BLaER1 treated with 17β-estradiol and CSF1 and Interleukin-3, amounts not matched to agents 10 nM and 100 nM (cell line): ENCODE measurements around the gene ACOX1.

Experiments
- H3K27ac ChIP-seq, 11 experiments: shearing (Covaris generic); formaldehyde crosslinking; 2 replicates each; pipeline ENCODE4 v1.8.1; 2022
- H3K27me3 ChIP-seq, 11 experiments: shearing (Covaris generic); formaldehyde crosslinking; 2 replicates each; pipeline ENCODE4 v1.8.1; 2022
- H3K36me3 ChIP-seq, 11 experiments: shearing (Covaris generic); formaldehyde crosslinking; 2 replicates each; pipeline ENCODE4 v1.8.1; 2022
- H3K4me1 ChIP-seq, 10 experiments: shearing (Covaris generic); formaldehyde crosslinking; 2 replicates each; pipeline ENCODE4 v1.8.1; 2022
- H3K4me2 ChIP-seq, 11 experiments: shearing (Covaris generic); formaldehyde crosslinking; 2 replicates each; pipeline ENCODE4 v1.8.1; 2022
- H3K4me3 ChIP-seq, 10 experiments: shearing (Covaris generic); formaldehyde crosslinking; 2 replicates each; pipeline ENCODE4 v1.8.1; 2022
- H3K9ac ChIP-seq, 11 experiments: shearing (Covaris generic); formaldehyde crosslinking; 2 replicates each; pipeline ENCODE4 v1.8.1; 2022
- H3K9me3 ChIP-seq, 11 experiments: shearing (Covaris generic); formaldehyde crosslinking; replicated peaks in 1 of 11; 2 replicates each; pipeline ENCODE4 v1.8.1; 2022
- H4K20me1 ChIP-seq, 11 experiments: shearing (Covaris generic); formaldehyde crosslinking; 2 replicates each; pipeline ENCODE4 v1.8.1; 2022
- Cebpa-rat ChIP-seq, 11 experiments: shearing (Covaris generic); IDR thresholded peaks; 2 replicates each; pipeline ENCODE4 v1.8.1; 2022

The ACOX1 gene

DNA sequence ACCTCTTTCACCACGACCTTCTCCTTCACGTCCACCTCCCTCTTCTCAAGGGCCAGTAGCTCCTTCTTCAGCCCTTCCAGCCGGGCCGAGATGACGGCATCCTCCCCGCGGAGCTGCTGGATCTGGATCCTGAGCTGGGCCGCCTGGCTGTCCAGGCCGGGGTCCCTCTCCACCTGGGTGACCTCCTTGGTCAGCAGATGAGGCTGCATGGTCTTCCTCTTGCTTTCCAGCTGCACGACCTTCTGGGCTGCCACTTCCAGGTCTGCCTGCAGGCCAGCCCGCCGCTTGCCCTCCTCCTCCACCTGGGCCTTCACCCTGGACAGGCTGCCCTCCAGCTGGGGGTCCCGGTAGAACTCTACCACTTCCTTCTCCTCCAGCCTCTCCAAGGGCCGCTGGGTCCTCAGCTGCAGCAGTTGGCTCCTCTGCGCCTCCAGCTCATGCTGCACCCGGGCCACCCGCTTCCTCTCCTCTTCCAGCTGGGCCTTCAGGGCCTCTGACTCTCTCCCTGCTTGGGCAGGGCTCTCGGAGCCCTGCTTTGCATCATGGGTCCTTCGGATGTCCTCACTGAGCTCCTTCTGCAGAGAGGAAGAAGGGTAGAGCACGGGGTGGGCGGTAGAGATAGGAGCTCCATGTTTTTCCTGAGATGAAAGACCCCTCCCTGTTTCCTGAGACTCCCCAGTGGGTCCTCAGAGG lies 31.1 kb upstream of the ACOX1 start:
- Histone ChIP-seq H4K20me1 (no peaks in the 10 kb centered on the region), H3K4me1 (peaks cover 0 to 65% (median 35%) of the 10 kb centered on the region in 10 experiments; a peak in 17 of 20 replicates), H3K9ac (peak overlapping the region in 2 of 11 experiments; percentile 26 to 31; a peak in 3 of 22 replicates), H3K9me3 (no peaks in the 10 kb centered on the region), H3K4me3 (no peak overlapping the region), H3K27ac (peak overlapping the region in 5 of 11 experiments; percentile 2 to 28 (median 22); a peak in 8 of 22 replicates), H3K36me3 (no peaks in the 10 kb centered on the region), H3K27me3 (no peaks in the 10 kb centered on the region), H3K4me2 (peak overlapping the region; percentile 7 to 72 (median 48); a peak in 20 of 22 replicates)
- no peak for TF ChIP-seq Cebpa-rat (IDR thresholded peaks at IDR 0.05)

DNA sequence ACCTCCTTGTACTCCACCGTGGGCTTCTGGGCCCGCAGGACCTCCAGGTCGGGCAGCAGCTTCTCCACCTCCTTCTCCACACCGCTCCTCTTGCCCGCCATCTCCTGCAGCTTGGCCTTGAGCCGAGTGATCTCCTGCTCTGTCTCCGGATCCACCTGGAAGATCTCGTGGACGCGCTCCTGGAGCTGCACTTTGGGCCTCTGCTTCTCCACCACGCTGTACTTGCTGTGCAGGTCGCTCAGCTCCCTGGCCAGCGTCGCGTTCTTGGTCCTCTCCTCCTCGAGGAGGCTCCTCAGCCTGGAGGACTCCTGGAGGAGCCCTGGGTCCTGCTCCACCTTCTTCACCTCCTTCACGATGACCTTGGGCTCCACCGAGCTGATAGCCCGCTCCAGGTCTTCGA lies 30.5 kb upstream of the ACOX1 start:
- H3K9ac ChIP-seq = peak overlapping the region in 1 of 11 experiments; percentile 31; a peak in 2 of 22 replicates
- no peaks in the 10 kb centered on the region for H3K27me3 ChIP-seq
- H4K20me1 ChIP-seq = no peaks in the 10 kb centered on the region
- H3K27ac ChIP-seq = peak overlapping the region in 3 of 11 experiments; percentile 2 to 28 (median 7); a peak in 3 of 22 replicates
- peaks cover 0 to 67% (median 41%) of the 10 kb centered on the region in 10 experiments; a peak in 17 of 20 replicates for H3K4me1 ChIP-seq
- no peak for TF ChIP-seq Cebpa-rat (IDR thresholded peaks at IDR 0.05)
- H3K4me3 ChIP-seq = no peak overlapping the region
- H3K36me3 ChIP-seq = peaks cover 0 to 6% (median 3%) of the 10 kb centered on the region in 11 experiments; a peak in 7 of 22 replicates
- no peaks in the 10 kb centered on the region for H3K9me3 ChIP-seq
- H3K4me2 ChIP-seq = peak overlapping the region in 9 of 11 experiments; percentile 36 to 72 (median 58); a peak in 11 of 22 replicates

DNA sequence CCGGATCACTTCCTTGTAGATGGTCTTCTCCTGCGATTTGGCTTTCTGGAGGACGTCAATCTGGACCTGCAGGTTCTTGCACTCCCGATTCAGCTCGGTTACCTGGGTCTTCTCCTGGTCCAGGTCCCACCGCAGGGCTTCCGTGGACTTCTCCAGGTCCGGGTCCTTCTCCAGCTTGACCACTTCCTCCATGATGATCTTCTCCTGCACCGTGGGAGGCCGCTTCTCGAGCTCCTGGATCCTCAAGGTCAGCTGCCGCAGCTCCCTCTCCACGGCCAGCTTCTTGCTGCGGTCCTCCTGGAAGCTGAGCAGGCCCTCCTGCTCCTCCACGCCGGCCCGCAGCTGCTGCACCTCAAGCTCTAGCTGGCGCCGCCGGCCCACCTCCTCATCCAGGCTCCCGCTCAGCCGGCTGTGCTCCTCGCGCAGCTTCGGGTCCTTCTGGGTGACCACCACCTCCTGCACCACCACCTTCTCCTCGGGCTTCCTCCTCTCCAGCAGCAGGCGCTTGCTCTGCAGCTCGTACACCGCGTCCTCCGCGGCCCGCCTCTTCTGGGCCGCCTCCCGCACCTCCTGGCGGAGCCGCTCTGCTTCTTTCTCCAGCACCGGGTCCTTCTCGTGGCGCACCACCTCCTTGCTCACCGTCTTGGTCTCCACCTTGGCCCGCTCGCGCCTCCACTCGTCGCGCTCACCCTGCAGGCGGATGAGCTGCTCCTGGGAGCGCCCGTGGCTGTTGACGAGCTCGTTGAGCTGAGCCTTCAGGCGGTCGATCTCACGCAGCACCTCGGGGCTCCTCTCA lies 29.9 kb upstream of the ACOX1 start:
- Histone ChIP-seq H3K9ac (0 out of 22 replicates have a peak overlapping the region, but pooled peaks of 1 of the 11 experiments have one; percentile 5), H3K4me3 (no peak overlapping the region), H3K27ac (no peak overlapping the region), H4K20me1 (no peaks in the 10 kb centered on the region), H3K4me1 (peaks cover 0 to 67% (median 40%) of the 10 kb centered on the region in 10 experiments; a peak in 17 of 20 replicates), H3K9me3 (no peaks in the 10 kb centered on the region), H3K36me3 (peaks cover 0 to 12% (median 7%) of the 10 kb centered on the region in 11 experiments; a peak in 8 of 22 replicates), H3K4me2 (peak overlapping the region in 1 of 11 experiments; percentile 61; a peak in 2 of 22 replicates), H3K27me3 (no peaks in the 10 kb centered on the region)
- no peak for TF ChIP-seq Cebpa-rat (IDR thresholded peaks at IDR 0.05)

DNA sequence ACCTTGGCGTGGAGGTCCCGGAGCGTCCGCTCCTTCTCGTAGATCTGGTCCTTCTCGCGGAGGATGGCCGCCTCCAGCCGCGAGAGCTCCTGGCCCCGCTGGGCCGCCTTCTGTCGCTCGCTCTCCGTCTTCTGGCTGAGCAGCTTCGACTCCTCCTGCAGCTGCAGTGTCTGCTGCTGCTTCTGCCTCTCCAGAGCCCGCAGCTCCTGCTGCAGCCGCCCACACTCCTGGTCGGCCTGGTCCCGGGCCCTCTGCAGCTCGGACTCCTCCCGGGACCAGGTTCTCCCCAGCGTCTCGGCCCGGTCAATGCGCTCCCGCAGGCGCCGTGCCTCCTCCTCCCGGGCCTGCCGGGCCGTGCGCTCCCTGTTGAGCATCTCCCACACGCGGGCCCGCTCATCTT lies 29.2 kb upstream of the ACOX1 start:
- H3K36me3 ChIP-seq = peaks cover 0 to 18% (median 10%) of the 10 kb centered on the region in 11 experiments; a peak in 10 of 22 replicates
- H4K20me1 ChIP-seq = no peaks in the 10 kb centered on the region

DNA sequence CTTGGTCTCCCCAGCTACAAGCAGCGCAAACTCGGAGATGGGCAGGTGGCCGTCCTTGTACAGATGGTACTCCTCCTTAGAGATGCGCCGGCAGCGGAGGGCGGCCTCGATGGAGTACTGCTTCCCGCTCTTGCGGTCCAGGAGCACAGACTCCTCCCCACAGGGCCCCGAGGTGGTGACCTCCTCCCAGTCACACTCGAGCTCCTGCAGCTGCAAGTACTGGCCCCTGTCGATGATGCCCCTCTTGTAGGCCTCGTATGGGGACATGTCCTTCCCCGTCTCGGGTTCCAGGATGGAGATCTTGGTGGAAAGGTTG lies 28.8 kb upstream of the ACOX1 start:
- no peak for TF ChIP-seq Cebpa-rat (IDR thresholded peaks at IDR 0.05)
- Histone ChIP-seq H3K9me3 (no peaks in the 10 kb centered on the region), H3K4me1 (peaks cover 0 to 65% (median 40%) of the 10 kb centered on the region in 10 experiments; a peak in 17 of 20 replicates), H4K20me1 (no peaks in the 10 kb centered on the region), H3K36me3 (peaks cover 0 to 22% (median 12%) of the 10 kb centered on the region in 11 experiments; a peak in 10 of 22 replicates), H3K4me2 (no peak overlapping the region), H3K9ac (no peak overlapping the region), H3K4me3 (no peak overlapping the region), H3K27me3 (no peaks in the 10 kb centered on the region), H3K27ac (no peak overlapping the region; a peak in 1 of 22 replicates)

More for the DNA sequence above, 29.2 kb upstream of the ACOX1 start:
- H3K4me3 ChIP-seq = no peak overlapping the region
- H3K4me2 ChIP-seq = no peak overlapping the region
- peaks cover 0 to 65% (median 40%) of the 10 kb centered on the region in 10 experiments; a peak in 17 of 20 replicates for H3K4me1 ChIP-seq
- no peak overlapping the region; a peak in 1 of 22 replicates for H3K27ac ChIP-seq
- H3K27me3 ChIP-seq = no peaks in the 10 kb centered on the region
- no peak overlapping the region for H3K9ac ChIP-seq
- TF ChIP-seq Cebpa-rat (IDR thresholded peaks at IDR 0.05) = no peak
- H3K9me3 ChIP-seq = no peaks in the 10 kb centered on the region

DNA sequence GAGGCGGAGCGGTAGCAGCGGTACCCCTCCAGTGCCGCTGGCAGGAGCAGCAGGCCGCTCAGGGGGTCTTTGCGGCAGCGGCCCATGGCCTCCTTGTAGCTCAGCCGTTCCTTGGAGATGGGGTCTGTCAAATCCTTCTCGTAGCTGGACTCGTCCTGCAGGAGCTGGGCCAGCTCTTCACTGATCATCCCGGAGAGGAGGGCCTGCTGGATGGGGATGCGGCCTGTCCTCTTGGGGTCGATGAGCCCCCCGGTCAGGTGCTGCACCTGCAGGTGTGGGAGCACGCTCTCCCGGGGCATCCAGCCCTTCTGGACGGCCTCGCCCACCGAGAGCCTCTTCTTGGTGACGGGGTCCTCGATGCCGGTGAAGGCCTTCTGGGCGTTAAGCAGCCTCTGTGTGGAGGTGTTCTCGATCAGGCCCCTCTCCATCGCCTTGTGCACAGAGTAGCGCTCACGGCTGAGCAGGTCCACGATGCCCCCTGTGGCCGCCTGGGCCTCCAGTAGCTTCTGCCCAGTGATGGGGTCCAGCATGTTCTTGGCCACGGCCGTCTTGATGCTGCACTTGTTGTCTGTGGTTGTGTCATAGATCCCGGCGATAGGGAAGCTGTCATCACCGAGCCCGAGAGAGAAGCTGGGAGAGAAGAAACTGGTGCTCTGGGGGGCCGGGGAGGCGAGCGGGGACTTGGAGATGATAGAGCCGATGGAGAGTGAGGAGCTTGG lies 28.3 kb upstream of the ACOX1 start:
- Histone ChIP-seq H3K4me1 (peaks cover 0 to 65% (median 40%) of the 10 kb centered on the region in 10 experiments; a peak in 17 of 20 replicates), H3K36me3 (peaks cover under 1 to 25% (median 12%) of the 10 kb centered on the region in 11 experiments; a peak in 12 of 22 replicates), H3K27ac (peak overlapping the region in 4 of 11 experiments; percentile 81 to 87 (median 83); a peak in 2 of 22 replicates), H3K27me3 (no peaks in the 10 kb centered on the region), H4K20me1 (no peaks in the 10 kb centered on the region), H3K4me3 (no peak overlapping the region), H3K9ac (peak overlapping the region in 7 of 11 experiments; percentile 15 to 75 (median 68); a peak in 3 of 22 replicates), H3K9me3 (no peaks in the 10 kb centered on the region), H3K4me2 (0 out of 22 replicates have a peak overlapping the region, but pooled peaks of 1 of the 11 experiments have one; percentile 74)
- no peak for TF ChIP-seq Cebpa-rat (IDR thresholded peaks at IDR 0.05)

DNA sequence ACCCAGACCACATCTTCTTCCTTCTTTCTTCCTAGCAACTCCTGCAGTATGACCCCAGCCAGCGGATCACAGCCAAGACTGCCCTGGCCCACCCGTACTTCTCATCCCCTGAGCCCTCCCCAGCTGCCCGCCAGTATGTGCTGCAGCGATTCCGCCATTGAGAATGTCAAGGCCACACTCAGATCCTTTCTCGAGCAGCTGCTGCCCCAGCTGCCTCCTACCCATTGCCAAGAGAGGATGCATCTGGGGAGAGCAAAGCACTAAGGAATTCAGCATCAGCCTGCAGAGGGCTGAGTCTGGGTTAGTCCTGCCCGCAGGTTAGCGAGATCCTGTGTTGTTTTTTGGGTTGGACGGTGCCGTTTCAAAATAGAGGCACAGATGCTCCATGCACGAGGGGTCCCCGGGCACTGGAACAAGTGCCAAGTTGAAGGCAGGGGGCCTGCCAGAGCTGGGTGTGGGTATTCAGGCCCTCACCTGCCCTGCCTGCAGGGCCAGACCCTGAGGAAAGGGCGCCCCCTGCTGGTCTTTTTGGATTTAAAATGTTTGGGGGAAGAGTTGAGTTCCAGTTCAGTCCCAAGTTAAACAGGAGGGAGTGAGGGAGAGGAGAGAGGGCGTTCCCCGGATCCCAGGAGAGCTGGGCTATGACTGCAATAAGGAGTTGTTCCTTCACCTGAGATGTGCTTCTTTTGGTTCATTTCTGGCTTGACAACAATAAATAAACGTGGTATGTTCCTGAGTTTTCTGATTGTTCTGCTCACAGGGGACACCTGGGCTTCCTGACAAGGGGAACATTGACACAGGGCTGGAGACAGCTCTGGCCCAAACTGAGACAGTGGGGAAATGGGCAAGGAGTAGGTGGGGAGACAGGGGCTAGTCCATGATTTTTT lies 26.5 kb upstream of the ACOX1 start:
- H3K4me3 ChIP-seq = no peak overlapping the region
- TF ChIP-seq Cebpa-rat (IDR thresholded peaks at IDR 0.05) = no peak
- peak overlapping the region in 8 of 11 experiments; percentile 2 to 87 (median 76); a peak in 15 of 22 replicates for H3K27ac ChIP-seq
- peak overlapping the region in 8 of 11 experiments; percentile 8 to 75 (median 63); a peak in 14 of 22 replicates for H3K9ac ChIP-seq
- no peaks in the 10 kb centered on the region for H3K9me3 ChIP-seq
- no peaks in the 10 kb centered on the region for H3K27me3 ChIP-seq
- H3K4me1 ChIP-seq = peaks cover 0 to 57% (median 36%) of the 10 kb centered on the region in 10 experiments; a peak in 17 of 20 replicates
- H3K36me3 ChIP-seq = peaks cover 9 to 37% (median 23%) of the 10 kb centered on the region in 11 experiments; a peak in 16 of 22 replicates
- peak overlapping the region in 9 of 11 experiments; percentile 20 to 78 (median 58); a peak in 15 of 22 replicates for H3K4me2 ChIP-seq
- no peaks in the 10 kb centered on the region for H4K20me1 ChIP-seq
